ENCODE results near the gene MLPH. TPM values are rescaled to one million over a fixed set of nuclear protein-coding genes. Genes with fewer than 3 reads are reported as not detected.
A peak's percentile ranks its signal among the peaks of the same experiment; 100 is the strongest.

Gene MLPH
- total and polyA plus RNA-seq, 2 of the 13 experiments (the other 11 are each of a cell fraction or from before 2014, with no cell fraction given): 0.12 TPM; not detected in 1

DNA sequence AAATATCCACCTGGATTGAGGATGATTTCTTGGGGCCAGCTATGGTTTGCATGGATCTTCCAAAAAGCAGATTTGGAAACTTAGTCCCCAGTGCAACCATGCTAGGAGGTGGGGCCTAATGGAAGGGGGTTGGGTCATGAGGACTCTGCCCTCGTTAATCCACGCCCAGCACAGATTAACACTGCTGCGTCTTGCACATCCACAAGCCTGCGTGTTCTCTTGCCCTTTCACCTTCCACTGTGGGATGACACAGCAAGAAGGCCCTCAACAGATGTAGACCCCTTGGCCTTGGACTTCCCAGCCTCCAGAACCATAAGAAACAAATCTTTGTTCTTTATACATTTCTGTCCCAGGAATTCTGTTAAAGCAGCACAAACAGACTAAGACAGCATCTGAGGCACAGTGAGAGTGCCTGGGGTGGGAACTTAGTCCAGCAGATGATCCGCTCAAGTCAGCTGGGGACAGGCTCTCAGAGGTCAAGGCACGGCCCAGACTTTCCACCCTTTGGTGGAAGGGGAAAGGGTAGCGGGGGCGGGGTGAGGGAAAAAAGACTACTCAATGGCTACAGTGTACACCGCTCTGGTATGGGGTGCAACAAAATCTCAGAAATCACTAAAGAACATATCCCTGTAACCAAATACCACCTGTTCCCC, 101.1 kb downstream of the MLPH start (continued):
- TF ChIP-seq, protein P1, sequence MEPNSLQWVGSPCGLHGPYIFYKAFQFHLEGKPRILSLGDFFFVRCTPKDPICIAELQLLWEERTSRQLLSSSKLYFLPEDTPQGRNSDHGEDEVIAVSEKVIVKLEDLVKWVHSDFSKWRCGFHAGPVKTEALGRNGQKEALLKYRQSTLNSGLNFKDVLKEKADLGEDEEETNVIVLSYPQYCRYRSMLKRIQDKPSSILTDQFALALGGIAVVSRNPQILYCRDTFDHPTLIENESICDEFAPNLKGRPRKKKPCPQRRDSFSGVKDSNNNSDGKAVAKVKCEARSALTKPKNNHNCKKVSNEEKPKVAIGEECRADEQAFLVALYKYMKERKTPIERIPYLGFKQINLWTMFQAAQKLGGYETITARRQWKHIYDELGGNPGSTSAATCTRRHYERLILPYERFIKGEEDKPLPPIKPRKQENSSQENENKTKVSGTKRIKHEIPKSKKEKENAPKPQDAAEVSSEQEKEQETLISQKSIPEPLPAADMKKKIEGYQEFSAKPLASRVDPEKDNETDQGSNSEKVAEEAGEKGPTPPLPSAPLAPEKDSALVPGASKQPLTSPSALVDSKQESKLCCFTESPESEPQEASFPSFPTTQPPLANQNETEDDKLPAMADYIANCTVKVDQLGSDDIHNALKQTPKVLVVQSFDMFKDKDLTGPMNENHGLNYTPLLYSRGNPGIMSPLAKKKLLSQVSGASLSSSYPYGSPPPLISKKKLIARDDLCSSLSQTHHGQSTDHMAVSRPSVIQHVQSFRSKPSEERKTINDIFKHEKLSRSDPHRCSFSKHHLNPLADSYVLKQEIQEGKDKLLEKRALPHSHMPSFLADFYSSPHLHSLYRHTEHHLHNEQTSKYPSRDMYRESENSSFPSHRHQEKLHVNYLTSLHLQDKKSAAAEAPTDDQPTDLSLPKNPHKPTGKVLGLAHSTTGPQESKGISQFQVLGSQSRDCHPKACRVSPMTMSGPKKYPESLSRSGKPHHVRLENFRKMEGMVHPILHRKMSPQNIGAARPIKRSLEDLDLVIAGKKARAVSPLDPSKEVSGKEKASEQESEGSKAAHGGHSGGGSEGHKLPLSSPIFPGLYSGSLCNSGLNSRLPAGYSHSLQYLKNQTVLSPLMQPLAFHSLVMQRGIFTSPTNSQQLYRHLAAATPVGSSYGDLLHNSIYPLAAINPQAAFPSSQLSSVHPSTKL (CRISPR knock-in tag; IDR thresholded peaks at IDR 0.05): no peak
- TF ChIP-seq SRF (IDR thresholded peaks at IDR 0.05; ENCODE audit: low read depth, low read length) (no peak), MBNL3 (CRISPR knock-in tag; conservative IDR thresholded peaks at IDR 0.05) (no peak), ZNF333 (CRISPR knock-in tag; IDR thresholded peaks at IDR 0.05; ENCODE audit: borderline replicate concordance) (no peak), PITX1 (CRISPR knock-in tag; IDR thresholded peaks at IDR 0.05) (0 out of 2 replicates have a peak, but pooled peaks have one; percentile 30), U2AF2 (IDR thresholded peaks at IDR 0.05; ENCODE audit: low read depth, low read length) (no peak), KLF13 (CRISPR knock-in tag; IDR thresholded peaks at IDR 0.05) (no peak), PRMT3 (CRISPR knock-in tag; IDR thresholded peaks at IDR 0.05; ENCODE audit: borderline replicate concordance, low read depth) (no peak), SAFB2 (CRISPR knock-in tag; IDR thresholded peaks at IDR 0.05; ENCODE audit: borderline replicate concordance, low read depth) (no peak), RBM39 (IDR thresholded peaks at IDR 0.05; ENCODE audit: low read depth, low read length, poor library complexity, severe bottlenecking) (no peak), ZNF367 (CRISPR knock-in tag; IDR thresholded peaks at IDR 0.05; ENCODE audit: borderline replicate concordance) (no peak), ZNF737 (CRISPR knock-in tag; IDR thresholded peaks at IDR 0.05; ENCODE audit: borderline replicate concordance) (no peak), PCBP1 (IDR thresholded peaks at IDR 0.05; ENCODE audit: borderline replicate concordance, low read depth, low read length) (no peak), NFATC3 (CRISPR knock-in tag; IDR thresholded peaks at IDR 0.05) (no peak), CENPX (CRISPR knock-in tag; IDR thresholded peaks at IDR 0.05) (no peak), NFIB (CRISPR knock-in tag; IDR thresholded peaks at IDR 0.05; ENCODE audit: borderline replicate concordance) (no peak), SRSF1 (optimal IDR thresholded peaks at IDR 0.05; ENCODE audit: low read depth, low read length) (no peak), POLR2AphosphoS2 (IDR thresholded peaks at IDR 0.05; ENCODE audit: low read depth, low read length) (no peak), ZFAT (CRISPR knock-in tag; conservative IDR thresholded peaks at IDR 0.05) (no peak)
- TF ChIP-seq, protein P2, sequence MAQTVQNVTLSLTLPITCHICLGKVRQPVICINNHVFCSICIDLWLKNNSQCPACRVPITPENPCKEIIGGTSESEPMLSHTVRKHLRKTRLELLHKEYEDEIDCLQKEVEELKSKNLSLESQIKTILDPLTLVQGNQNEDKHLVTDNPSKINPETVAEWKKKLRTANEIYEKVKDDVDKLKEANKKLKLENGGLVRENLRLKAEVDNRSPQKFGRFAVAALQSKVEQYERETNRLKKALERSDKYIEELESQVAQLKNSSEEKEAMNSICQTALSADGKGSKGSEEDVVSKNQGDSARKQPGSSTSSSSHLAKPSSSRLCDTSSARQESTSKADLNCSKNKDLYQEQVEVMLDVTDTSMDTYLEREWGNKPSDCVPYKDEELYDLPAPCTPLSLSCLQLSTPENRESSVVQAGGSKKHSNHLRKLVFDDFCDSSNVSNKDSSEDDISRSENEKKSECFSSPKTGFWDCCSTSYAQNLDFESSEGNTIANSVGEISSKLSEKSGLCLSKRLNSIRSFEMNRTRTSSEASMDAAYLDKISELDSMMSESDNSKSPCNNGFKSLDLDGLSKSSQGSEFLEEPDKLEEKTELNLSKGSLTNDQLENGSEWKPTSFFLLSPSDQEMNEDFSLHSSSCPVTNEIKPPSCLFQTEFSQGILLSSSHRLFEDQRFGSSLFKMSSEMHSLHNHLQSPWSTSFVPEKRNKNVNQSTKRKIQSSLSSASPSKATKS (CRISPR knock-in tag; IDR thresholded peaks at IDR 0.05): no peak
- TF ChIP-seq, protein P3, sequence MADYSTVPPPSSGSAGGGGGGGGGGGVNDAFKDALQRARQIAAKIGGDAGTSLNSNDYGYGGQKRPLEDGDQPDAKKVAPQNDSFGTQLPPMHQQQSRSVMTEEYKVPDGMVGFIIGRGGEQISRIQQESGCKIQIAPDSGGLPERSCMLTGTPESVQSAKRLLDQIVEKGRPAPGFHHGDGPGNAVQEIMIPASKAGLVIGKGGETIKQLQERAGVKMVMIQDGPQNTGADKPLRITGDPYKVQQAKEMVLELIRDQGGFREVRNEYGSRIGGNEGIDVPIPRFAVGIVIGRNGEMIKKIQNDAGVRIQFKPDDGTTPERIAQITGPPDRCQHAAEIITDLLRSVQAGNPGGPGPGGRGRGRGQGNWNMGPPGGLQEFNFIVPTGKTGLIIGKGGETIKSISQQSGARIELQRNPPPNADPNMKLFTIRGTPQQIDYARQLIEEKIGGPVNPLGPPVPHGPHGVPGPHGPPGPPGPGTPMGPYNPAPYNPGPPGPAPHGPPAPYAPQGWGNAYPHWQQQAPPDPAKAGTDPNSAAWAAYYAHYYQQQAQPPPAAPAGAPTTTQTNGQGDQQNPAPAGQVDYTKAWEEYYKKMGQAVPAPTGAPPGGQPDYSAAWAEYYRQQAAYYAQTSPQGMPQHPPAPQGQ (CRISPR knock-in tag; IDR thresholded peaks at IDR 0.05; ENCODE audit: borderline replicate concordance): no peak
